Common myeloid progenitor, CD34-positive (primary cell): ENCODE measurements around the gene CYTH3.

Source experiments
- CTCF ChIA-PET: fragments of 350-600 bp; sonication (Branson Sonifier 250); formaldehyde crosslinking; loops from one replicate; lab custom pipeline; 2021; ENCODE audit warnings: antibody characterized with exemption; lab: Charles Lee
- POLR2A ChIA-PET: fragments of 350-600 bp; sonication (Branson Sonifier 250); formaldehyde crosslinking; loops from one replicate; lab custom pipeline; 2021; ENCODE audit warnings: antibody characterized with exemption; lab: Charles Lee
- DNase-seq, 3 donors: peaks; one replicate each; pipeline versions ENCODE4 v3.0.0 to v3.0.0-alpha.2; 2013
- H3K27ac ChIP-seq, 2 experiments: 1 replicate in 1 of 2; 2 replicates in 1 of 2; pipeline ENCODE4 v1.7.0; 2013; ENCODE audit warnings: inconsistent platforms in 2 of 2, low read length in 2 of 2, mild to moderate bottlenecking in 2 of 2, low read depth in 1 of 2, moderate library complexity in 1 of 2; ENCODE audit not compliant: severe bottlenecking in 2 of 2, insufficient read depth in 1 of 2, poor library complexity in 1 of 2
- H3K27me3 ChIP-seq, 5 experiments: replicated peaks in 2 of 5; 1 replicate in 3 of 5; 2 replicates in 2 of 5; pipeline versions ENCODE4 v1.6.1 to v1.7.0; 2013; ENCODE audit warnings: low read length in 4 of 5, mild to moderate bottlenecking in 2 of 5, moderate library complexity in 2 of 5, inconsistent platforms in 1 of 5; ENCODE audit not compliant: insufficient read depth in 5 of 5, control insufficient read depth in 4 of 5
- H3K36me3 ChIP-seq, 4 experiments: 1 replicate in 2 of 4; 2 replicates in 2 of 4; pipeline versions ENCODE4 v1.6.1 to v1.7.0; 2013; ENCODE audit warnings: low read length in 3 of 4, control low read depth in 1 of 4, mild to moderate bottlenecking in 1 of 4; ENCODE audit not compliant: control insufficient read depth in 4 of 4, insufficient read depth in 4 of 4
- H3K4me1 ChIP-seq, 4 experiments: 1 replicate in 3 of 4; 2 replicates in 1 of 4; pipeline versions ENCODE4 v1.6.1 to v1.7.1; 2013; ENCODE audit warnings: low read length in 3 of 4, mild to moderate bottlenecking in 3 of 4, control low read depth in 1 of 4, inconsistent platforms in 1 of 4, moderate library complexity in 1 of 4; ENCODE audit not compliant: control insufficient read depth in 4 of 4, insufficient read depth in 4 of 4; ENCODE audit errors: control extremely low read depth in 1 of 4
- H3K4me3 ChIP-seq, 7 experiments: 1 replicate in 4 of 7; 2 replicates in 3 of 7; pipeline versions ENCODE4 v1.5.1 to v1.7.0; 2013; ENCODE audit warnings: mild to moderate bottlenecking in 7 of 7, low read length in 6 of 7, moderate library complexity in 6 of 7, inconsistent platforms in 2 of 7, low read depth in 2 of 7, control low read depth in 1 of 7; ENCODE audit not compliant: insufficient read depth in 4 of 7, control insufficient read depth in 1 of 7; ENCODE audit errors: extremely low read depth in 1 of 7
- H3K9me3 ChIP-seq, 5 experiments: 1 replicate in 4 of 5; 2 replicates in 1 of 5; pipeline versions ENCODE4 v1.6.1 to v1.7.1; 2013; ENCODE audit warnings: low read length in 4 of 5, mild to moderate bottlenecking in 2 of 5, inconsistent platforms in 1 of 5, low read depth in 1 of 5, moderate library complexity in 1 of 5; ENCODE audit not compliant: control insufficient read depth in 4 of 5, insufficient read depth in 2 of 5; ENCODE audit errors: control extremely low read depth in 1 of 5
- WGBS: methylation state at CpG from one replicate; pipeline ENCODE4 v1.1.5; 2013; ENCODE audit not compliant: insufficient coverage; 5-methylcytosine and 5-hydroxymethylcytosine counted together

CYTH3 gene

DNA sequence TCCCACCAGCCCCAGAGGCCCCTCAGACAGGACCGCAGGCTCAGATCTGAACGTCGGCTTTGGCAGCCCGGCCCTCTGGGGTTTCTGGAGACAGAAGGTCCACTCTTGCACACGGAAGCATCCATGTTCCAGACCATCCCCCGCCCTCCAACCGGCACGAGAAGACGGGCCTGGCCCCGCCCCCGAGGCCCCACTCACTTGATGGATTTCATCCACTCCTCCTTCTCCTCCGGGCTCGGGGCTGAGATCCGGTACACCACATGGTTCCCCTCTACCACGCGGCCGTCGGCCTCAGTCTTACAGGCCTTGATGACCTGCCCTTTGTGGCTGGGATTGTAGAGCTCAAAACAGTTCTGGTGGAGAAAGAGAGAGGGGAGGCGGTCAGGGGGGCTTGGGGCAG, 107.3 kb downstream of the CYTH3 start:
- peaks cover 3 to 47% (median 15%) of the 10 kb centered on the region in 4 experiments for H3K36me3 ChIP-seq
- WGBS: 95% methylated on average over 11 of the region's 19 CpGs
- DNase-seq: no peak
- no peak overlapping the region for H3K4me3 ChIP-seq
- POLR2A ChIA-PET: no interaction called here
- H3K4me1 ChIP-seq: no peaks in the 10 kb centered on the region
- CTCF ChIA-PET: interaction anchor here (1.1 to 1.6 kb wide), 2 partner anchors 9 to 158 kb away, joined by 5 read pairs; no protein-coding TSS in a partner anchor
- no peaks in the 10 kb centered on the region for H3K9me3 ChIP-seq
- H3K27ac ChIP-seq: no peak overlapping the region
- H3K27me3 ChIP-seq: no peaks in the 10 kb centered on the region

DNA sequence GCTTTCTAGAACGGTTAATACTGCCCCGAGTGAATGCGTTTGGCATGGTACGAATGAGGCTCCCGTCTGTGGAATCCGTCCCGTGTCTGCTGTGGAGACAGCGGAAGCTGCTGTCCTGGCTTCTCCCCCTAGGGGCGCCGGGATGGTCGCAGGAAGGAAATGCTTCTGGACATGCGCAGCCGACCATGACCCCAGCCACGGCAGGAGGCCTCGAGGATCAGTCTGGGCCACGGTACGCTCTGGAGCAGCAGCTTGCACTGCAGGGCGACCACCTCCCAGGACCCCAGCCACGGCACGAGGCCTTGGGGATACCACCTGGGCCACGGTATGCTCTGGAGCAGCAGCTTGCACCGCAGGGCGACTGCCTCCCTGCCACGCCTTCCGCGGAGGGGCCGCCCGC, 107.9 kb downstream of the CYTH3 start:
- Histone ChIP-seq H3K36me3 (peaks cover 3 to 43% (median 21%) of the 10 kb centered on the region in 4 experiments), H3K27me3 (no peaks in the 10 kb centered on the region), H3K4me3 (no peak overlapping the region), H3K4me1 (no peaks in the 10 kb centered on the region), H3K27ac (no peak overlapping the region), H3K9me3 (no peaks in the 10 kb centered on the region)
- ChIA-PET POLR2A (no interaction called here), CTCF (interaction anchor here (0.7 to 1.6 kb wide), 3 partner anchors 9 to 159 kb away, joined by 3 to 5 read pairs (median 5); no protein-coding TSS in a partner anchor)
- WGBS: 97% methylated on average over 28 of the region's 28 CpGs
- no peak for DNase-seq

DNA sequence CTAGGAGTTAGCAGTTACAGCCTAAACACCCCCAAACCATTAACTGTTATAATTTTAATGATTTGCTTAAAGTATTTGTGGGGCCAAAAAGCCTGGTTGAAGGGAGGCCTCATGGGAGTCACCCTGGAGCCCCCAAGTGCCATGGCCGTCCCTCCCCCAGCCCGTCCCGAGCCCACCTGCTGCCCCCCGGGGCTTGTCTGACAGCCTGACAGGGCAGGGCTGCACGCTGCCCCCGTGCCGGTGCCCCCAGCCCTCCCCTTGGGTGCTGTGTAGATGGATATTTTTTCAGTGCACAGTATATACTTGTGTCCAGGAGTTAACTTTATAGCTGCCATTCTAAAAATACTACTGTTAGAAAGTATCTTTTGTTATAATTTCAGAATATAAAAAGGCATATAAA, 108.4 kb downstream of the CYTH3 start:
- Histone ChIP-seq H3K27ac (no peak overlapping the region), H3K27me3 (no peaks in the 10 kb centered on the region), H3K36me3 (peaks cover 3 to 40% (median 24%) of the 10 kb centered on the region in 4 experiments), H3K4me3 (no peak overlapping the region), H3K9me3 (no peaks in the 10 kb centered on the region), H3K4me1 (no peaks in the 10 kb centered on the region)
- DNase-seq: no peak
- POLR2A ChIA-PET: no interaction called here
- CTCF ChIA-PET: interaction anchor here (0.7 to 1.6 kb wide), 3 partner anchors 8 to 159 kb away, joined by 3 to 5 read pairs (median 5); no protein-coding TSS in a partner anchor
- 100% methylated on average over 2 of the region's 7 CpGs for WGBS

DNA sequence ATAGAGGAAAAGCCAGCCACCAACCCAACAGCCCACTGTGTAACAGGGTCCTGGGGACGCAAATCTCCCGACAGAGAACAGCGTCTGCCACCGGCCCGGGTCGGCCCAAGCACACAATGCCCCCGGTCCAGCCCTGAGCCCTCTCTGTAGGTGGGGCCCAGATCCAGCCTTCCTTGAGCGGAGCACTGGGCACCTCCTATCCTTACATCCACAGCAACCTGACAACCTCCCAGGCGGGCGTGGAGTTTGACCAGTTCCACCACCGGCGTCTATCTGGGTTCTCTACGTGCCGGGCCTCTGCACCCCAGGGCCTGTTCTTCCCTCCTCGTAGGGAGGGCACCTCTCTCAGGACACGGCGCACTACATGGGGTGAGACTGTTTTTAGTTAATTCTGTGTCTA, 109.0 kb downstream of the CYTH3 start:
- POLR2A ChIA-PET: no interaction called here
- DNase-seq: no peak
- Histone ChIP-seq H3K4me3 (no peak overlapping the region), H3K36me3 (peaks cover 5 to 46% (median 28%) of the 10 kb centered on the region in 4 experiments), H3K27me3 (no peaks in the 10 kb centered on the region), H3K9me3 (no peaks in the 10 kb centered on the region), H3K27ac (no peak overlapping the region), H3K4me1 (no peaks in the 10 kb centered on the region)
- 92% methylated on average over 11 of the region's 17 CpGs for WGBS
- CTCF ChIA-PET: no interaction called here

- 94% methylated on average over 14 of the region's 18 CpGs for WGBS
- peak overlapping the region in 1 of 2 experiments; percentile 6 for H3K27ac ChIP-seq
- no peaks in the 10 kb centered on the region for H3K9me3 ChIP-seq
- H3K4me3 ChIP-seq: no peak overlapping the region
- ChIA-PET CTCF (interaction anchor here (0.7 to 5.5 kb wide), 2 partner anchors 157 to 160 kb away, joined by 3 to 58 read pairs; no protein-coding TSS in a partner anchor), POLR2A (no interaction called here)
- H3K4me1 ChIP-seq: no peaks in the 10 kb centered on the region
- no peak for DNase-seq
- H3K27me3 ChIP-seq: no peaks in the 10 kb centered on the region
- H3K36me3 ChIP-seq: peaks cover 5 to 51% (median 34%) of the 10 kb centered on the region in 4 experiments
Observed at GRCh38 chr7:6162650-6163366, 109.6 kb downstream of the CYTH3 start.

DNA sequence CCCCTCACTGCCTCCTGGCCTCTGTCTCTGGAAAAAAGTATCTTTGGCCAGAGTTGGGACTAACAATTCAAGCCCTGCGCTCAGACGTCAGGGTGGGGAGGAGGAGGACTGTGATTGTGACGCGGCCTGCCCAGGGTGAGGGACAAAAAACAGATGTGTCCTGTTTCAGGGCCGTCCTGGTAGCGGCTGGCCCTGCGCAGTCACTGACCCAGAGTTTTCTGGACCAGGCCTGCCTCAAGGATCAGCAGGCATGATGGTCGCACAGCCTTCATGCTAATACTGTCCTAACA, 110.1 kb downstream of the CYTH3 start:
- H3K27ac ChIP-seq: peak overlapping the region in 1 of 2 experiments; percentile 6
- peaks cover 5 to 55% (median 38%) of the 10 kb centered on the region in 4 experiments for H3K36me3 ChIP-seq
- no peaks in the 10 kb centered on the region for H3K27me3 ChIP-seq
- H3K4me3 ChIP-seq: no peak overlapping the region
- H3K4me1 ChIP-seq: no peaks in the 10 kb centered on the region
- CTCF ChIA-PET: interaction anchor here (5.5 kb wide), 1 partner anchor 160 kb away, joined by 58 read pairs; no protein-coding TSS in a partner anchor
- WGBS: 96% methylated on average over 8 of the region's 8 CpGs
- no peaks in the 10 kb centered on the region for H3K9me3 ChIP-seq
- DNase-seq: no peak
- POLR2A ChIA-PET: no interaction called here
